NB4 (cell line): ENCODE measurements around the gene OSBPL8.
"Not testable (repeated sequence)": the region's sequence is repeated elsewhere in the genome, so short reads cannot be mapped to it uniquely, and the experiment has no call there.

Experiments
- DNase-seq: peaks from one replicate; pipeline ENCODE4 v3.0.0; 2010; ENCODE audit warnings: low read depth
- H3K4me3 ChIP-seq: one replicate; pipeline ENCODE4 v1.5.1; 2011; ENCODE audit warnings: mild to moderate bottlenecking, low read depth, low read length, moderate library complexity
- CTCF ChIP-seq: IDR thresholded peaks from one replicate; pipeline ENCODE4 v1.5.1; 2012; ENCODE audit warnings: low read depth, low read length
- MYC ChIP-seq: IDR thresholded peaks from 2 replicates; pipeline ENCODE4 v1.6.1; 2011; ENCODE audit warnings: low read depth, low read length
- POLR2A ChIP-seq: IDR thresholded peaks from 2 replicates; pipeline ENCODE4 v1.6.1; 2011; ENCODE audit warnings: mild to moderate bottlenecking; ENCODE audit not compliant: insufficient read length; ENCODE audit errors: extremely low read depth
- TF ChIP-seq, protein P1 (sequence below): IDR thresholded peaks from 2 replicates; pipeline ENCODE4 v1.6.1; 2011; ENCODE audit warnings: low read depth, low read length

OSBPL8 gene

DNA sequence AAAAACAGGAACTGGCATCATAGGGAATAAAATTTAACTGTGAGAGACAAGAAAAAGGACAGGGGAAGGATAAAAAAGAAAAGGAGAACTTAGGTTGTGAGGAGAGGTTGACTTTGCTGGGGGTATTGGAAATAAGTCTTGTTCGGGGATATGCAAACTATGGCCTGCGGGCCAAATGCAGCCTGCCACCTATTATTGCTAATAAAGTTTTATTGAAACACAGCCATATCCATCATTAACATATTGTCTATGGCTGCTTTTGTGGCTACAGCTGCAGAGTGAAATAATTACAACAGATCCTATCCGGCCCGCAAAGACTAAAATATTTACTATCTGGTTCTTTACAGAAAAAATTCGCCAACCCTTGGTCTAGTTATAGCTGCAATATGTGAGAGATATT is 230.0 kb downstream of the OSBPL8 start:
- DNase-seq: no peak
- H3K4me3 ChIP-seq: no peak overlapping the region
- TF ChIP-seq CTCF (no peak), MYC (no peak), POLR2A (no peak)
- TF ChIP-seq, protein P1, sequence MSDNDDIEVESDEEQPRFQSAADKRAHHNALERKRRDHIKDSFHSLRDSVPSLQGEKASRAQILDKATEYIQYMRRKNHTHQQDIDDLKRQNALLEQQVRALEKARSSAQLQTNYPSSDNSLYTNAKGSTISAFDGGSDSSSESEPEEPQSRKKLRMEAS: no peak

DNA sequence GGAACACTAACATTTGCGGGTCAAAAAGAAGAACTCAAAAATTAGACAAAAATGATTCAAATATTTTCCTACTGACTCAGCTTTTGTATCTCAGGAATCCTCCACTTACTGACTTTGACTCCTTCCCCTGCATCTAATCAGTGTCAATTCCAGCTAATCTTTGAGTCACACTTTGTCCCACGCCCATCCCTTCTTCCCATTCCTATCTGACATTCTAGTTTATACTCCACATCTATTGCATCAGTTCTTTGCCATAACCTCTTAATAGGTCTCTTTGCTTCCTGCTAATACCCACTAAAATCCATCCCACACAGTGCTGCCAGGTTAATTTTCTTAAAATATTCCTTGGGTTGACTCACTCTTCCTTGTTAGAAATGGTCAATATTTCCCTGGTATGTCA is 230.4 kb downstream of the OSBPL8 start:
- DNase-seq: no peak
- H3K4me3 ChIP-seq: no peak overlapping the region
- TF ChIP-seq, protein P1: no peak
- TF ChIP-seq POLR2A (no peak), MYC (no peak), CTCF (no peak)

DNA sequence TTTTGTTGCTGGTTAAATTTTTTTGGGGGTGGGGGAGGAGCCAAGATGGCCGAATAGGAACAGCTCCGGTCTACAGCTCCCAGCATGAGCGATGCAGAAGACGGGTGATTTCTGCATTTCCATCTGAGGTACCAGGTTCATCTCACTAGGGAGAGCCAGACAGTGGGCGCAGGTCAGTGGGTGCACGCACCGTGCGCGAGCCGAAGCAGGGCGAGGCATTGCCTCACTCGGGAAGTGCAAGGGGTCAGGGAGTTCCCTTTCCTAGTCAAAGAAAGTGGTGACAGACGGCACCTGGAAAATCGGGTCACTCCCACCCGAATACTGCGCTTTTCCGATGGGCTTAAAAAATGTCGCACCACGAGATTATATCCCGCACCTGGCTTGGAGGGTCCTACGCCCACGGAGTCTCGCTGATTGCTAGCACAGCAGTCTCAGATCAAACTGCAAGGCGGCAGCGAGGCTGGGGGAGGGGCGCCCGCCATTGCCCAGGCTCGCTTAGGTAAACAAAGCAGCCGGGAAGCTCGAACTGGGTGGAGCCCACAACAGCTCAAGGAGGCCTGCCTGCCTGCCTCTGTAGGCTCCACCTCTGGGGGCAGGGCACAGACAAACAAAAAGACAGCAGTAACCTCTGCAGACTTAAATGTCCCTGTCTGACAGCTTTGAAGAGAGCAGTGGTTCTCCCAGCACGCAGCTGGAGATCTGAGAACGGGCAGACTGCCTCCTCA is 239.8 kb downstream of the OSBPL8 start:
- not testable (repeated sequence) for DNase-seq, H3K4me3 ChIP-seq

GRCh38 chr12:76318773-76319594 is 240.6 kb downstream of the OSBPL8 start:
- no peak overlapping the region for H3K4me3 ChIP-seq

GRCh38 chr12:76317976-76318375 is 241.6 kb downstream of the OSBPL8 start:
- TF ChIP-seq CTCF (no peak), MYC (no peak), POLR2A (no peak)
- TF ChIP-seq, protein P1: no peak

More at GRCh38 chr12:76318773-76319594, 240.6 kb downstream of the OSBPL8 start:
- DNase-seq: no peak
- TF ChIP-seq, protein P1: no peak
- TF ChIP-seq MYC (no peak), CTCF (no peak), POLR2A (no peak)

DNA sequence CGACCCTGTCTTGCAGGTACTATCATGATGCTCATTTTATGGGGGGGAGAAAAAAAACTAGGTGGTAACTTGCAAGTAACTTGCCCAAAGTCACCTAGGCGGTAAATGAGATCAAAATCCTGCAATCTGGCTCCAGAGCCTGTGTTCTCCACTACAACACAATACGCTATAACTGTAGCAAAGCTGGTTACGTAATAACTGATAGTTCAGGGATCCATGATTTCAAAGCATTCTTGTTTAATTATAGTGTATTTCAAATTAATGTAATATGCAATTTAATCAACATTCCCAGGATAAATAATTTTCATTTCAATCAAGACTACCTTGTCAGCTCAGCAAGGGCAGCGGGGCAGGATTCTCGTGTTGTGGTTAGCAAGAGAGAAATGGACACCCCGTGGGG is 243.1 kb downstream of the OSBPL8 start:
- TF ChIP-seq POLR2A: no peak
- no peak for TF ChIP-seq MYC
- TF ChIP-seq CTCF: no peak
- no peak for DNase-seq
- H3K4me3 ChIP-seq: no peak overlapping the region

More at GRCh38 chr12:76317976-76318375, 241.6 kb downstream of the OSBPL8 start:
- no peak overlapping the region for H3K4me3 ChIP-seq
- no peak for DNase-seq
